Suppressor macrophage (primary cell): ENCODE data around the gene LSM14B.

Experiments used
- DNase-seq, 4 experiments: peaks; one replicate each; pipeline ENCODE4 v3.0.0-alpha.2; 2020 to 2022

Gene LSM14B

GRCh38 chr20:62164879-62165761, 42.8 kb downstream of the LSM14B start:
- DNase-seq, result no peak

- no peak for DNase-seq
Observed at GRCh38 chr20:62165762-62166399, 43.6 kb downstream of the LSM14B start.

GRCh38 chr20:62167474-62167873, 45.2 kb downstream of the LSM14B start:
- DNase-seq, result no peak

GRCh38 chr20:62168061-62168460, 45.8 kb downstream of the LSM14B start:
- DNase-seq, result no peak

- no peak for DNase-seq
Observed at GRCh38 chr20:62168890-62169435, 46.7 kb downstream of the LSM14B start.

GRCh38 chr20:62170536-62170935, 48.3 kb downstream of the LSM14B start:
- DNase-seq, result no peak

GRCh38 chr20:62171245-62171644, 49.0 kb downstream of the LSM14B start:
- DNase-seq, result no peak

- DNase-seq, result no peak
Observed at GRCh38 chr20:62172666-62173065, 50.4 kb downstream of the LSM14B start.

GRCh38 chr20:62174021-62174804, 51.9 kb downstream of the LSM14B start:
- no peak for DNase-seq

GRCh38 chr20:62174870-62175624, 52.8 kb downstream of the LSM14B start:
- DNase-seq, result no peak

GRCh38 chr20:62175711-62176110, 53.4 kb downstream of the LSM14B start:
- DNase-seq, result no peak

GRCh38 chr20:62176866-62177265, 54.6 kb downstream of the LSM14B start:
- no peak for DNase-seq

GRCh38 chr20:62177307-62177706, 55.0 kb downstream of the LSM14B start:
- no peak for DNase-seq

GRCh38 chr20:62178316-62179161, 56.3 kb downstream of the LSM14B start:
- DNase-seq, result no peak

GRCh38 chr20:62179162-62179504, 56.9 kb downstream of the LSM14B start:
- no peak for DNase-seq

GRCh38 chr20:62181808-62182207, 59.5 kb downstream of the LSM14B start:
- no peak for DNase-seq

- peak; percentile 98 to 99 (median 98) for DNase-seq
Observed at GRCh38 chr20:62182469-62183425, 60.5 kb downstream of the LSM14B start, which contains the start of gene MTG2. Gene MTG2, plus strand, starts transcription at chr20:62183028. Its CDS starts 10,393 bp downstream, at chr20:62193421.

- DNase-seq, result peak in 3 of 4 experiments; percentile 16 to 28 (median 24)
Observed at GRCh38 chr20:62183426-62184142, 61.3 kb downstream of the LSM14B start.
